Activated CD8-positive, alpha-beta memory T cell treated with anti-CD3 and anti-CD28 coated beads for 48 hours (primary cell): ENCODE measurements around the gene PIPOX.

Experiments used
- DNase-seq, 3 experiments: peaks; one replicate each; pipeline ENCODE4 v3.0.0-alpha.2; 2020; ENCODE audit warnings: low read depth in 2 of 3, low spot score in 2 of 3

The PIPOX gene

DNA sequence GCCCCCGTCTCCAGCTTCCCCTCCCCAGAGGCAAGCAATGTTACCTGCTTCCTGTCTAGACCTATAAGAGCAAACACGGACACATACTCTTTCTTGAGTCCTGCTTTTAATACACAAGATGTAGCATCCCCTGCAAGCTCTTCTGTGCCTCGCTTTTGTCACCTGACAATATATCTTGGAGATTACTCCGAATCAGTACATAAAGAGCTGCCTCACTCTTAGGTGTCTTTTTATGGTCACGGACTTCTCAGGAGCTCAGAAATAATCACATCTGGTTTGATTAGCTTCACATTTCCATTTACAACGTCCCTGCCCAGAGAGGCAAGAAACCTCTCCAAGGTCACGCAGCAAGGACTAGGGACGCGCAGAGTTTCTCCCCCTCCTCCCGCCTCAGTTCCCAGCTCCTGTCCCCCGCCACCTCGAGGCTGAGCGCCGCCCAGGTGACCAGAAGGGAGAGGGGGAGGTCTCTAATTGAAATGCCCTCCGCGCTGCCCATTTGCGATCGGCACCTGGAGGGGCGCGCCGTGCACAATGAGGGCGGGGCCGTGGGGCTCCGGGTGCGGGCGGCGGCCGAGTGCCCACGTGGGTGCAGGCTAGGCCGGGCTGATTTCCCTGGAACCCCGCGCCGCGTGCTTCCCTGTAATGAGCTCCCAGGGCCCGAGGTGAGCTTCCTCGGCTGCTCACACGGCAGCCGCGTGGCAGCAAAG lies 23.3 kb upstream of the PIPOX start:
- DNase-seq, result no peak

DNA sequence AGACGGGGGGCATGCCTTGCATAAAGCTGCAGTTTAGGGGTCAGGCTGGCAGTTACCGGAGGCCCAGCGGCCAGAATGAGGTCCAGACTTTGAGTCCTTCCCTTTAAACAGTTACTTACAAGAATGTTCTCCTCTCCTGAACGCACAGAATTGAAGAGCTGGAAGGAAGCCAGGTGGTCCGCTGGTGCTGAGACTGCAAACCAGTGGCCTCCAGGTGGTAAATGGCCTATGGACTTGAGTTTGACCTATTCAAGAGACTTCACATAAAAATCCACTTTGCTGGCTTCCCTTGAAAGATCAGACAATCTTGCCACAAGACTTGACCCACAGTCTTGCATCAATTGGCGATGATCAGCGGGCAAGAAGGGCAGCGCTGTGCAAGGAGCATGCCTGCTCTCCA lies 22.4 kb upstream of the PIPOX start:
- DNase-seq, result no peak

DNA sequence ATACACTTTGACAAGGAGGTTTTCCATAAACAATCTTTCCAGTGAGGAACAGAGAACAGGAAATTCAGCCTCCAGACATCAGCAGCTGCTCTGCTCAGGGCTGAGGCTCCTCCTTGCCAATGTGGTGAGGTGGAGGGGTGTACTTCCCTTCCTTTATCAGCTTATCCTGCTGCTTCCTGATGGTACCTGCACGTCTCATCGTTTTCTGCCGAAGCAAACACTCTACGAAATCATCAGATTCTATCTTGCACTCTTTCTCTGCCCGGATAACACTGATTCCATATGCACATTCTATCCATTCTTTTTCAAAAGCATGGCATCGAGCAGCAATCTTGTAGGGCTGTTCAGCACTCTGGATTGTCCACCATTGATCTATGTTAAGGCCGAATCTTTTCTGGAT lies 21.7 kb upstream of the PIPOX start:
- DNase-seq, result no peak

DNA sequence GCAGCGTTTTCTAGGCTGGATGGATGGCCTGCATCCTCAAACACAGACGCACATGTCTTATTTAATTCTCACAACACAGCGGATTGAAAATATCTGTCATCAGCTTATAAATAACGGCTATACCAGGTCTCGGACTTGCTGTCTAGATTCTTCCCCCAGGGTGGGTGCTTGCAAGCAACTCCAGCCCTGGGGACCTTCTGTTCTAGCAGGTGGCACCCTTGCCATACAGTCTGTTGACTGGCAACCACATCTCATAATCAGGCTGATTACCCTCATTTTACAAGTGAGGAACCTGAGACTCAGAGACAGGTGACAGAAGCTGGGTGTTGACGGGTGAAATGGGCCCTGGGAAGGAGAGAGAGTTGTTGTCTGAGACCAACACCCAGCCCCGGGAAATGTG lies 20.9 kb upstream of the PIPOX start:
- DNase-seq, result no peak

DNA sequence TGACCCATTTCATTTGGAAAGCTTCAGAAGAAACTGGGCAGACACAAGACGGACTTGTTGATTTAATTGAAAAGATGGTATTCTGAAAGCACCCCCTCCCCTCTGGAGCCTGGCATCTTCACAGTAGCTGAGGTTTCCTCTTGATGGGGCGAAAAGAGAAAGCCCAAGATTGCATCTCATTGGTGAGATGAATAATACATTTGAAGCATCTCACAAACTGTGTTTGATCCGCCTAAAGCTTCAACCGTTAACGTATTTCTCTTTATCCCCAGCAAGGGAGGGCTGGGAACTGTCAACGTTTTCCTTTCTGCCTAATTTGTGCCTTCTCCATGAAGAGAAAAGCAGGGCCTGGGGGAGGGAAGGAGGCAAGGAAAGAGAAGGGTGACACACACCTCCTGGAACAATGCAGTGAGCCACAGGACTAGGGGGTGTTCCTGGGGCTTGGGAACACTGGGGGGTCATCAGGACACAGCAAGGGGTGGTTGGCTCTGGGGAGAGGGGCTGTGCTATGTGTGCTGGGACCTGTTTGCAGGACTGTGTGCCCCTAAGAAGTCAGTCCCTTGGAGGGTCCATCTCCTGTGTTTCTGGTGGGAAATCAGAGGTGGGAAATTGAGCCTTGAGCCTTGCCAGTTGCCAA lies 18.5 kb upstream of the PIPOX start:
- no peak for DNase-seq

DNA sequence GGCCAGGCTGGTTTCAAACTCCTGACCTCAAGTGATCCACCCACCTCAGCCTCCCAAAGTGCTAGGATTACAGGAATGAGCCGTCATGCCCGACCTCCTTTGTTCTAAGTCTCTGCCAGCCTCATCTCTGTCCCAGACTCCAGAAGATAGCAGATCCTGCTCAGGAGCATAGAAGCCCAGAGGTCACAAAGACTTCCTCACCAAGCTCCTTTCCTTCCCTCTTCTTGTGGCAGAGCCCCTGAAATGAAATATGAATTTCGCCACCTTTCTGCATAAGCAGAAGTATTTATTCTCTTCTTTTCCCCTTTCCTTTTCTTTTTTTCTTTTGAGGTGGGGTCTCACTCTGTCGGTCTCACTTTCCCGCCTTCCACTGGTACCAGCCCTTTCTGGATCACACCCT lies 11.5 kb upstream of the PIPOX start:
- no peak for DNase-seq

DNA sequence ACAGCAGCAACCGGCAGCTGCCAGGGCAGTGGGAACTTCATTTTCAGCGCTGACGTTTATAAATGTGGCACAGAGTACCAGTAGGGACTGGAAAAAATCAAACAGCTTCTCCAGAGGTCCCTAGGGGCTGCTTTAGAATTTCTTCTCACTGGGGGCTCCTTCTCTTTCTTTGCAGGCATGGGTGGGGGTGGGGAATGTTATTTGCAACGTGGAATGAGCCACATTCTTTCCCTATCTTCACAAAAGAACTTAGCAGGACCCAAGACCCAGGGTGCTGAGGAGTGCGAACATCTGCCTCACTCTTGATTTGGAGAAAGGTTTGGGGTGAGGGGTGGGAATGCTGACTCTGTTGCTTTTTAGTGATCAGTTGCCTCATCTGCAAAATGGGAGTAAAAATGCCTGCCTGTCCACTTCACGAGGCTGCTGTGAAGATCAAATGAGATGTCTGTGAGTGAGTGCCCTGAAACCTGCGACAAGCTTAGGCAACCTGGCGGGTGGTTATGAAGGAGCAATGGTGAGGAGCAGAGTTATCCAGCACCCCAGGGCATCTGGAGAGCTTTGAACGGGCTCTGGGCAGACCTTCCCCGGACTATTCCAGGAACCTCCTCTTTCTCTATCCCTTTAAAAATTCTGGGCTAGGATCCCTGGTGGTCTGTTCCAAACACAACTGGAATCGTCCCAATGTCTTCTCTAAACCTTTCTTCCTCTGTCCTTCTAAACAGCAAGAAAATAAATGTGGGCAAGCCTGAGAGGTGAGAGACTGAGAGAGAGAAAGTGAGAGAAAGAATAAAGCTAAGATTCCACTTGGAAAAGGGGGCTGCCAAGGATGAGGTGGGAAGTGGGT lies 10.7 kb upstream of the PIPOX start:
- no peak for DNase-seq

DNA sequence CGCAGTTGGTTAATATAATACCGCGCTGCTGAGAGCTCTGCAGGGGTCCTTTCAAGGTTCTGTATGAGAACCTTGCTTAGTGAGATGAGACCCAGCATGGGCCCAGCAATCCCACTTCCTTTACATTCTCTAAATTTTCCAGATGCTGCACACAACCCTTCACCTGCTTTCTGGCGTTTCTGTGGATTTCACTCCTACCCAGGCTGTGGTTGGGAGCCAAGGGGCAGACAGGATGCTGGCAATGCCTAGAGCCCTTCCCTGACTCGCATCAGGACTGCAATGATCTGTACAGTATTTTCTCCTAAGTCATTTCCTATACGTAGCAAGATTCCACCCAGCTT lies 10.1 kb upstream of the PIPOX start:
- no peak for DNase-seq

- no peak for DNase-seq
Measured at GRCh38 chr17:29034510-29034909, 8.4 kb upstream of the PIPOX start.

DNA sequence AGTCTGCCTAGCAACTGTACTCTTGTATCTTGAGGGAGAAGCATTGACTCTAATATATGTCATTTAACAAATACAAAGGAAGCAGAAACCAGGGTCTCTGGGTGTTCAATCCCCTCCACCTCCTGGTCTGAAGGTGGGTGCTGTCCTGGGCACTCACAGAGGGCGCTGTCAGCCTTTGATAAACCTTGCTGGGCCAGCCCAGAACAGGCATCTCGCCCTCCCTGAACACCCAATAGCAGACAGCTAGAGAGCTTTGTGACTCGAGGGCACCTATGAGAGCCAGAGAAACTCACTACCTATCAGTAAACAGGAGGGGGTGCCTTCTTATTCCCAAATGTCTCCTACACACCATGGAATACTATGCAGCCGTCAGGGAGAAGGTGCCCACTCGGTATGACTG lies 6.4 kb upstream of the PIPOX start:
- DNase-seq, result no peak

- DNase-seq, result no peak
Measured at GRCh38 chr17:29037739-29038084, 5.2 kb upstream of the PIPOX start.

- DNase-seq, result no peak
Measured at GRCh38 chr17:29038085-29038795, 4.7 kb upstream of the PIPOX start.

DNA sequence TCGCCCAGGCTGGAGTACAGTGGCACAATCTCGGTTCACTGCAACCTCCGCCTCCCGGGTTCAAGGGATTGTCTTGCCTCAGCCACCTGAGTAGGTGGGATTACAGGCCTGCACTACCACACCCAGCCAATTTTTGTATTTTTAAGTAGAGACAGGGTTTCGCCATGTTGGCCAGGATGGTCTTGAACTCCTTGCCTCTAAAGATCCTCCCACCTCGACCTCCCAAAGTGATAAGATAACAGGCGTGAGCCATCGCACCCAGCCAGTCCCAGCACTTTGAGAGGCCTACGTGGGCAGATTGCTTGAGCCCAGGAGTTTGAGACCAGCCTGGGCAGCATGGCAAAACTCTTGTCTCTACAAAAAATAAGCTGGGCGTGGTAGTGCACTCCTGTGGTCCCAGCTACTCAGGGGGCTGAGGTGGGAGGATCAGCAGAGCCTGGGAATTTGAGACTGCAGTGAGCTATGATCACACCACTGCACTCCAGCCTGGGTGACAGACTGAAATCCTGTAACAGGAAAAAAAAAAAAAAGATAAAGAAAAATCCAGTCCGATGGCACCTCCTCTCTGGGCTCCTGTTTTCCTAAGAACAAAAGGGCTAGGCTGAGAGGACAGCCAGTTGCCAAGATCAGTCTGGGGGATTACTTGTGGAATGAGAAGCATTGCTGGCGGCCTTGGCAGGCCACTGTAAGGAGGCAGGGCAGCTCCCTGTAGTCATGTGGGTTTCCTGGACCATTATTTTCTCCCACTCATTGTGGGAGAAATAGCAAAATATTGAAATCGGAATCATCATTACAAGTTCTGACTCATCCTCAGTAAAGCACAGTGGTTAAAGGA lies 3.0 kb upstream of the PIPOX start:
- DNase-seq, result no peak

GRCh38 chr17:29041091-29041490 lies 1.9 kb upstream of the PIPOX start:
- no peak for DNase-seq

DNA sequence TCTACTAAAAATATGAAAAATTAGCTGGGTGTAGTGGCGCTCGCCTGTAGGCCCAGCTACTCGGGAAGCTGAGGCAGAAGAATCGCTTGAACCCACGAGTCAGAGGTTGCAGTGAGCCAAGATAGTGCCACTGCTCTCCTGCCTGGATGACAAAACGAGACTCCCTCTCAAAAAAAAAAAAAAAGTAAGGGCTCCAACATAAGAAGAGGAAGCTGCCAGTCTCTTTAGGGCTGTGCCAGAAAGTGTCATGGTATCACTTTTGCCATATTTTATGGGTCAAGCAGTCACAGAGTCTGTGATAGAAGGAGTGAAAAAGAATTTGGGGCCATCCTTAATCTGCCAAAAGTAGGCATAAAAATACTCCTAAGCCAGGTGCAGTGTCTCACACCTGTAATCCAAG lies 1.4 kb upstream of the PIPOX start:
- no peak for DNase-seq

DNA sequence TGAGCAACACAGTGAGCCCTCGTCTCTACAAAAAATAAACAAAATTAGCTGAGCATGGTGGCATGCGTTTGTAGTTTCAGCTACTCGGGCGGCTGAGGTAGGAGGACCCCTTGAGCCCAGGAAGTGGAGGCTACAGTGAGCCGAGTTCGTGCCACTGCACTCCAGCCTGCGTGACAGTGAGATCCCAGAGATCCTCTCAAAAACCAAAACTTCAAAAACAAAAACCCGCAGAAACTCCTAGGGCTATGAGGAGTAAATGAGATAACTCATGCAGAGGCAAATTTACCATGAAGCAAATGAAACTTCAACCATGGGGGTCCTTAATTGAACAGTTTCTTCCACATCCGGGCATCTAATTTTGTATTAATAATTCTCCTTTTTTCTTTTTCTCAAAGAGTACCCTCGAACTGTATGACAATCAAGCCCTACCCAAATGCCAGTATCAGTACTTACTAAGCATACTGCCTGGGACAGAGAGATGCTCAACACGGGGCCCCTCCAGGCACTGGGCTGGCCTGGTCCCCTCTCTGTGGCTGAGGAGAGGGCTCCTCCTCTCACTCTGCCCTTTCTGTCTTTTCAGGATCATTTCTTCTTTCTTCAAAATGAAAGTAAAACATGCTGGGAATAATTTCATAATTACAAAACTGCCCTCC lies 789 bp upstream of the PIPOX start:
- DNase-seq, result no peak

DNA sequence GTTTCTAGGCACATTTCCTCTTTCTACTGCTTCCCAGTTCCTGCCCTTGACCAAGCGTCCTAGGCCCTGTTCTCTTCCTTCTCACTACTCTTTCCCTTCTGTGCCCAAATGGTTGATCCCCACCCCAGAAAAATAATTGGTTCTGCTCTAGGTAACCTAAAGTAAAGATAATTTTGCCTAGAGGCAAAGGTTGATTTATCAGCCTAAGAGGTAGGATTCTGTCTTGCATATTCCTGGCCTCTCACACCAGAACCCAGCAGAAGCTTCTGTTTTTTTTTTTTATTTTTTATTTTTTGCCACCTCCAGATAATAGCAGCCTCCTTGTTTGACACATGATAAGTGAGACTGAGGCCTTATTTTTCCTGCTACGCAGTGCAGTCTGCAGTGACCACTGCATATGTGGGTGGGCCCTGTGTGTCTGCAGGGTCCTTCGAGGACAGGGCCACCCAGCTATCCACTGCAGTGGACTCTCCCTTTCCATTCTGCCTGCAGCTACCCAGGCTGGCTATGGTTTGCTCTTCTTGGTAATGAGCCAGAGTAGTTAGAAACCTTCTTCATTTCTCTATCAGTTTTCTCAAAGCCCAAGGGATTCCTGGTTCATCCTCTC lies 701 bp downstream of the PIPOX start:
- no peak for DNase-seq

DNA sequence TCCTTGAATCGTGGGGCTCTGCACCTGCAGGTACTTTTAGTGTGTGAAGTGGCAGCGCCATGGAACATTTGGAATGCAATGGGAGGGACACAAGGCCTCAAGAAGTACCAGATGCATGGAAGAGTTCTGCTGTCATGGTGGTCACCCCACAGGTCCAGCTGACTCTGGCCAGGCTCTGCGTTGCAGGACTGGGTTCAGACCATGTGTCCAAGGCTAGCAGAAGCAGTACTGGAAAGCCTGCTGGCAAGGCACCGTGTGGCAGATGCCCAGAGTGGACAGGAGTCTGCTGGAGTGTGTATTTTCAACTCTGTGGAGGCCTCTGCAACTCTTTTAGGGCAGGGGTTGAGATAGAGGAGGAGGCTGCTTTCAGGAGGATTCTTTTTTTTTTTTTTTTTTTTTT lies 2.1 kb downstream of the PIPOX start:
- DNase-seq, result no peak

DNA sequence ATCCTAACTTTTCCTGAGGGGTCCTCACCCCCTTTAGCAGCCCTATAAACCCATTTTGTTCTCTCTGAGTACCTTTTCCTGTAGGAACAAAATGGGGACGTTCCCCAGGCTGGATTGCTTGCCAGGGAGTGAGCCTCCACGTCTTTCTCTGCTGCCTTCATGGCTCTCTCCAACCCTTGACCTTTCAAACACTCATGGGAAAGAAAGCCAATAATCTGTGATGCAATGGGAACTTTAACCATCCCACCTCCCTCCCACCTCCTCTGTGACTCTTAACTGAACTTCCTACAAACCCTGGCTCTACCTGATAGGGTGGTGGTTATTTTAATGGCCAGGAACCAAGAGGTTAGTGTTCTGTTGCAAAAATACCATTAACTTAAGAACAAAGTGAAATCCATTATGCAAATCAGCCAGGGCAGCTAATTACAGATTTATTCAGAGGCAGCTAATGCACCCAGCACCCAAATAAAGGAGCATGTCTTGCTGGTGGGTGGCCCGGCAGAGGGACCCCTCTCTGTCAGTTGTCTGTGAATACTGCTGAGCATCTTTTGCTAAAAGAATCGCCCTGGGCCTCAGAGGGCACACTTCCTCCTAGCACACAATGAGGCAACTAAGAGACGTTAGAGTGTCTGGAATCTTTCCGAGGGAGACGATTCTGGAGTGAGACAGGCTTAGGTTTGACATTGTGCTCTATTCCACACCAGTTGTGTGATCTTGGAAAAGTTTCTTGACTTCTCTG lies 3.0 kb downstream of the PIPOX start:
- no peak for DNase-seq
